Esophagus mucosa (tissue), 1 donor: ENCODE results near the gene JAKMIP1. TPM values are rescaled to one million over a fixed set of nuclear protein-coding genes. Genes with fewer than 3 reads are reported as not detected.
A peak's percentile ranks its signal among the peaks of the same experiment; 100 is the strongest.
"Not testable (repeated sequence)": the region's sequence is repeated elsewhere in the genome, so short reads cannot be mapped to it uniquely, and the experiment has no call there.

ENCODE experiments used
- ATAC-seq: fragments of 200-7000 bp; cut with Tn5 transposase; one replicate; pipeline ENCODE4 v1.9.1; 2020
- total RNA-seq: library from RNA; stranded (reverse); gene quantifications from one replicate; pipeline ENCODE4 v1.2.4, GENCODE V29; 2023
- donor health status: DM: yes; HTN: yes; CAD: no.

Gene JAKMIP1
- total RNA-seq, 1 donor from 2014 or later: not detected

DNA sequence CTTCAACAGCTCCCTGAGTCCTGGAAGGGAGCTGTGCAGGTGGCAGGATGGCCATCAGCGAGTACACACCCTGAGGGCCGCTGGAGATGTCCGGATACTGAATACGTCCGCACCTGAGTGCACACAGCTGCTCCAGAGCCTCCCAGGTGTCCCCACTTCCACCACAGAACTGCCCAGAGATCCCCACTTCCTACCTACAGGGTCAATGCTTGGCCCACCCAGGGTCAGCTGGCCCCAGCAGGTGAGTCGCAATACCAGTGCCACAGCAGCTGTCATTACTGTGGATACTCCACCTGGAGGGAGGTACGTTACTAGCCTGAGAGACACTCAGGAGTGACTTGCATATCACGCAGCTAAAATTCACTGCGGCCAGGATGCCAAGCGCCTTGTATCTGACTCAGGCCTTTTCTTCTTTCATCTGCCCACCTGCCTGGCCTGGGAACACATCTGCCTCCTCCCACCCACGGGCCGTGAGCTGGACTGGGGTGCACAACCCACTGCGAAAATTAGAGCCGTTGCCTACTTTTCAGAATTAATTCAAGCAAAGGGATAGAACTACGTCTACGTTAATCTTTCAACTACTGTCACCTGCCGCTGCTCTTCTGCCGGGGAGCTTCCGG, 191.5 kb downstream of the JAKMIP1 start:
- no peak for ATAC-seq

DNA sequence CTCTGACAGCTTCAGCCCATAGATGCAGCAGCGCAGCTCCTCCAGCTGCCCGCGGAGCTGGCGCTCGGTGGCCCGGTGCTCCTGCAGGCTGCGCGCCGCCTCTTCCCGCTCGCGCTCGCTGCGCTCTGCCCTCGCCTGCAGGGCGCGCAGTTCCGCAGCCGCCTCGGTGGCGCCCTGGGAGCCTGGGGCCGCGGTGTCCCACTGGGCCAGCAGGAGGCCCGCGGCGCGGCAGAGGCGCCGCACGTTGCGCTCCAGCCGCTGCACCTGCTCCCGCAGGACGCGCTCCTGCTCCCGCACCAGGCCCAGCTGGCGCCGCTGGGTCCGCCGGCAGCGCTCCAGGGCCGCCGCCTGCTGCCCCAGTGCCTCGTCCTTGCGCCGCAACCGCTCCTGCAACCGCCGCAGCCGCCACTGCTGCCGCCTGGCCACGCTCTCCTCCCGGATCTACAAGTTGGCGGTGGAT, 192.2 kb downstream of the JAKMIP1 start:
- peak; percentile 54 for ATAC-seq

DNA sequence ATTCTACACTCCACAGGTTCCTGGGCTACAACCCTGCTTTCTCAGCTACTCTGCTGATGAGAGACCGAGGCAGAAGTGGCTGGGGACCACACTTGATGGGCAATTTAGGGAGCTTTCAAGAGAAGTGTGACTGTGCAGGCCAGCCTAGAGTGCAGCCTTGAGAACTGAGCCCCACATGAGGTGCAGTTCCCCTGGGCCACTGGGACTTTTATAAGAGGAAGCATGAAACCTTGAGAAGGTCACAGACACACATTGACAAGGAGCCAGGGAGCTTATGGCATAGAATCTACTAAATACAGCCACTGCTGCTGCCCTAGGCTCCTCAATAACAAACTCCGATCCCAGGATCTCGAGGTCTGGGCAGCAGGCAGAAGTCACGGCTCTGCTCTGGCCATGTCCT, 195.2 kb downstream of the JAKMIP1 start:
- ATAC-seq: no peak

DNA sequence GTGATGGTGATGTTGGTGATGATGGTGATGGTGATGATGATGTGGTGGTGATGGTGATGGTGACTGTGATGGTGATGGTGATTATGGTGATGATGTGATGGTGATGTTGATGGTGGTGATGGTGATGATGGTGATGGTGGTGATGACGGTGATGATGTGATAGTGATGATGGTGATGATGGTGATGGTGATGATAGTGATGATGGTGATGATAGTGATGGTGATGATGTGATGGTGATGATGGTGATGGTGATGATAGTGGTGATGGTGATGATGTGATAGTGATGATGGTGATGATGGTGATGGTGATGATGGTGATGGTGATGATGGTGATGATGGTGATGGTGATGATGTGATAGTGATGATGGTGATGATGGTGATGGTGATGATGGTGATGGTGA, 196.9 kb downstream of the JAKMIP1 start:
- ATAC-seq: not testable (repeated sequence)

DNA sequence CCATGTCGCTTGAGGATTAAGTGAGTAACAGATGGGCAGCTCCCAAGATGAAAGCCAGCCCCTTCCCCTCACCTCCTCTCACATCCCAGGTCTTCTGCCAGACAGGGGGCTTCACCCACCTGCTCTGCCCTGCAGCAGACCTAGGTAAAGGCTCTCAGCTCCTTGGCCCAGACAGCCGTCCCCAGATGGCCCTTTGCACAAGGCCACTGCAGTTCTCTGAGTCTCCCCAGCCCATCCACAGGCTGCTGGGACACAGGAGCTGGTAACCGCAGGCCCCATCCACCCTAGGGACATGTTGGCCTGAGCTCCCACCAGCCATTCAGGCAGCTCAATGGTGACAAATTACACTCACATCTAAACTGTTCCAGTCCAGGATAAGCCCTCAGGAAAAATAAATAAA, 197.4 kb downstream of the JAKMIP1 start:
- no peak for ATAC-seq

DNA sequence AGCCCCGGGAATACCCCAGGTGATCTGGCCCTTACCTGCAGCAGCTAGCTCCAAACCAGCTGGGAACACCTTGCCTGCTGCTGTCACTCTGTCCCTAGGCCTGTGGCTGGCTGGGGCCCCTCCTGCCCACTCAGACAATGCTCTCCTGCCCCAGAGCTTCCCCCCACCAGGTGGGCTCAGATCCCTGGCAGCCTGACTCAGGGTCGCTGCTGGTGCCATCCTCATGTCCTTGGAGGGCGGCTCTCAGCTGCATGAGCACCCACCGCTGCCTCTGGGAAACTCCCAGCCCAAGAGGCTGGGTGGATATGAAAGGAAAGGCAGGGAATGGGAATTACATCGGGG, 197.9 kb downstream of the JAKMIP1 start:
- ATAC-seq: no peak

DNA sequence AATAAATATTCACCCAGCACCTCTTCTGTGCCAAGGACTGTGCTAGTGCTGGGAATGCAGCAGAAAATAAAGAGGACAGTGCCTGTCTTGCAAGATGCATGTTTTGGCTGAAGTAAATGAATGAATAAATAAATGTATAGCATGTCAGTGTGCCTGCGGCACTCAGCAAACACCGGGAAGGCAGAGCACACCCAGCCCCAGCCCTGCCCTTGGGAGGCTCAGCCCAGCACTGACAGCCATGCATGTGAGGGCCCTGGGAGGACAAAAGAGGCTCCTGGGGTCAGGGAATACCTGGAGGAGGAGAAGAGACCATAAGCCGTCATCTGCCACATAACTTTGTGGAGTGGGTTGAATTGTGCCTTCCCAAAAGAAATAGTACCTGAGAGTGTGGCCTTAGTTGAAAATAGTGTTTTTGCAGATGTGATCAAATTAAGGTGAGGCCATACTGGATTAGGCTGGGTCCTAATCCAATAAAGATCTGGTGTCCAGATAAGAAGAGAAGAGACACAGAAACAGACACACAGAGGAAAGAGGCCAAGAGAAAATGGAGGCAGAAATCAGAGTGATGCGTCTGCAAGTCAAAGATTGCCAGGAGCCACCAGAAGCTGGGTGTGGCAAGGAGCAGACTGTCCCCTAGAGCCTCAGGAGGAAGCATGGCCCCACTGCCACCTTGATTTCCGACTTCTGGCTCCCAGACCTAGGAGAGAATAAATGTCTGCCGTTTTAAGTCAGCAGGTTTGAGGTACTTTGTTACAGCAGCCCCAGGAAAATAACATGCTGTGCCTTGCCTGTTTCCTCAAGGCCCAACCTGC, 198.5 kb downstream of the JAKMIP1 start:
- ATAC-seq: no peak

DNA sequence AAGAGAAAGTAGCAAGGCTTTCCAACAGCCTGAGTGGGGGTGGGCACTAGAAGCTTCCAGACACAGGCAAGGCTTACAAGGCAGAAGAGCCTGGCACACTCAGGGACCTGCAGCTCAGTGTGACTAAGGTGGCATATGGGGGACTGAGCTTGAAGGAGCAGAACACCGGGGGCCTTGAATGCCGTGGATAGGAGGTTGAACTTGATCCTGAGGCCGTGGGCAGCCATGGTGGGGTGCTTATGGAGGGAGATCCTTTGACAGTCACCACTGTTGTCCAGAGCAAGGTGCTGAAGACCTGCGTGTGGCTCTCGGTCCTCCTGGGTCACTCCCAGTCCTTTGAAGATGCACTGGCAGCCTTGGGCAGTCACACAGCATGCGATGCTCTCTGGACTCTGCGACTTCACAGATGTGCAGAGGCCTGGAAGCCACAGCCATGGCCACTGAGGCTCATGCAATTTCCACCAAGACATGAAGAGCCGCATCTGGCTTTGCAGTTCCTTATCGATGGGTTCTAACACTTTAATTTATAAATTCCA, 200.5 kb downstream of the JAKMIP1 start:
- ATAC-seq: no peak

DNA sequence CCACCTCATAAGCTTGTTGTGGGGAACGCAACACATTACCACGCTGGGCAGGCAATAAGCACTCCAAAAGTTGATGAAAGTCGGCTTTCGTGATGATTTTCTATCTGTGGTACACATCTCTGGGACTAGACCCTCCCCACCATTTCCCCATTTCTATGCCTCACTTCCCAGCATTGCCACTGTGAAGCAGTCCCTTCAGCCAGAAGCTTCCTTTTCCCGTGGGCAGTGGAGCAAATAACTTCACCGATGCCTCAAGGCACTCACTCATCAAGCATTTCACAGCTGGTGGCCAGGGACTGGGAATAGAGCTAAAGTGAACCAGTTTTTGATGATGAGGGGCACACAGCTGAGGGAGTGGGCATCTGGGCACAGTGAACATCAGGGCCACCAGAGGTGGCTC, 201.0 kb downstream of the JAKMIP1 start:
- ATAC-seq: no peak

DNA sequence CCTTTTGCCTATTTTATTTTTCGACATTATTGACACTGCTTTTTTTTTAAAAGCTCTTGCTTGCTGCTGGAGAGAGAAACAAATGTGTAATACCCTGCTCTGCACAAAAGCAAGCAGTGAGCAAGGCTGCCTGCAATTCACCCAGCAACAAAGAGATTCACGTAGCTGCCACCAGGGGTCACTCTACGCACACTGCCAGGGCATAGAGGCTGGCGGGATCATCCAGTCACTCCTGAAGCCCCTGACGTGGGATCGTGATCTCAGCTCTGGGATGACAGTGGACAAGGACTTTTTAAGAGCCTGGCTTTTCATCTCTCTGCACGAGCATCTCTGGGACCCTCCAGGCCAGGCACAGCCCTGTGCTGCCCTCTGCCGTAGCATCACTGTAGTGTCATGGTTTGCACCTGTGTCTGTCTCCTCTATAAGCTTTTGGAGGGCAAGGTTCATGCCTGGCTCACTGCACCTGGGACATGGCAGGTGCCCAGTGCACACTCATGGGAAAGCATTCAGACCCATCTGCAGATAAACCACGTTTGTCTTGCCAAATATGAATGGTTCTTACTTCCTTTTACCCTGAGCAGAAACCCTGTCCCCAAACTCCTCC, 201.9 kb downstream of the JAKMIP1 start:
- ATAC-seq: peak; percentile 68

DNA sequence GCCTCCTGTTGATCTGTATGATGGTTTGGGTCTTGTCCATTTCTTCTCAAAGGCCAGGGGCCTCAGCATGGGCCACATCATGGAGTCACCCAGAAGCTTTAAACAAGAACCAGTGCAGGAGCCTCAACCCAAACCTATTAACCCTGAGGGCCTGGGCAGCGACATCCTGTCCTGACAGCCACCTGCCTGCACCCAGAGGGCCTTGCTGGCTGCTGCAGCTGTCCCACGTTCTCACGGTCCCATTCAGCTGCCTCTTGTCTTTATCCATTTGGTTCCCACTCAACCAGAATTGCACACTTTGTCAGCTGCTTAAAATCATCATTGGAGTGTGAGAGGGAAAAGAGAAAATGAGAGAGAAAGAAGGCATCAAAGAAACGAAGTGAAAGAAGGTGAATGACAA, 203.7 kb downstream of the JAKMIP1 start:
- ATAC-seq: no peak

DNA sequence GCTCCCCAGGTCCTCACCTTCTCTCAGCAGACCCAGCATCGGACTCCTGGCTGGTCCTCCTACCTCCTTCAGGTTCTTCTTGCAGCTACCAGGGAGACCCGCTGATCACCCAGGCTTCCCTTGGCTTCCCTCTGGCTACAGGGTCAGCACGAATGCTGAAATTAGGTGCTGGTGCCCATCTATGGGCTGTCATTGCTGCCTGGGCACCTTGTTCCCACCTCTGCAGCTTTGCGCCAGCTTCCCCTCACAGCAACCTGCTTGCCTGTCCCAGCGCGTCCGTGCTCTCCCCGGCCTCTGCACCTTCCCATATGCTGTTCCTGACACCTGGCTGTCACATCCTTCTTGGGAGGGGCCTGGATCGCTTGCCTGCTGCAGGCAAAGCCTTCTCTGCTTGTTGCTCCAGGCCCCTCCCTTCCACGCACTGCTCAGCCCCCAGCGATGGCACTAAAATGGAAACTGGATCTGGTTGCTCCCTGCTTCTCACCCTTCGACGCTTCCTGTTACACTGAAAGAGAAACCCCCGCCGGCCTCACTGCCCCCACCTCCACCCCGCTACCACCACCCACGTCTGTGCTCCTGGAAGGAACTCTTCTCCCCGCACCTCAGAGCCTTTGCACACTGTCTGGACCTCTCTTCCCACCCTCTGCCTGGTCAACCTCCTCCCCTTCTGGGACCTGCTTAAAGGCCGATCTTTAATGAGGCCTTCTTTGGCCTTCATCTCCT, 204.3 kb downstream of the JAKMIP1 start:
- no peak for ATAC-seq

DNA sequence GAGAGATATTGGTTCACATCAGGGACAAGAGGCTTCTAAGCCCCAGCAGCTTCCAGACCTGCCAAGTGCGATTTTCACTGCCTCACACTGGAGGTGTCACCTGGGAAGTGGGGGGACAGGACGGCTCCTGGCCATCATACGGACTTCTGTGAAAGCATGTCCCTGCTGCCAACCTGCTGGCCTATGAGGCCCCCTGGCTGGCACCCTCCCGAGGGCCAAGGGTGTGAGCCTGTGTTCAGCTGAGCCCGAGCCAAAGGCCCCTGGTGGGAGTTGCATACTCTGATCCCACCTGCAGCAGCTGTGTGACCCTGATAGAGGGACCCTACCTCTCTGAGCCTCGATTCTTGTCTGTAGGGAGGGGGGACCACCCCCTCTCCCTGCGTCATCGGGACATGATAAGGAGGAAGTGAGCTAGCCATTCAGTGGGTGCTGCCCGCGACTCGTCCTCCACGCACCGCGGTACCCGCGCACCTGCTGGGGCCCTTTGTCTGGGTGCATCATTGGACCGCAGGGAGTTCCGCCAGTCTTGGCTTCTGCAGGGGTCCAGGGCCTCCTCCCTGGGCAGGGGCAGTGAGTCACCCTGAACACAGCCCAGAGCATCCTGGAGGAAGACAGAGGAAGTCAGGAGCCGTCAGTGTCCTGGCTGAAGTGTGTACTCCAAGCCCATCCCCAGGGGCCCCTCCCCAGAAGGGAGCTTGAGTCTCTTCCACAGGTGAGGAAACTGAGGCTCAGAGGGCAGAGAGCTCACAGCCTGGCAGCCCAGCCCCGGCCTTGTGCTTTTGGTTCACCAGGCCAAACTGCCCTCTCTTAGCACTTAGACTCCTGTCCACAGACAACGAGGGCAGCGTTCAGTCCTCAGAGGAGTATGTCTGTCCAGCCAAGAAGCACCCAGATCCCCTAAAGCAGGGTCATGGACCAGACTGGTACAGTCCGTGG, 206.2 kb downstream of the JAKMIP1 start:
- ATAC-seq: no peak

DNA sequence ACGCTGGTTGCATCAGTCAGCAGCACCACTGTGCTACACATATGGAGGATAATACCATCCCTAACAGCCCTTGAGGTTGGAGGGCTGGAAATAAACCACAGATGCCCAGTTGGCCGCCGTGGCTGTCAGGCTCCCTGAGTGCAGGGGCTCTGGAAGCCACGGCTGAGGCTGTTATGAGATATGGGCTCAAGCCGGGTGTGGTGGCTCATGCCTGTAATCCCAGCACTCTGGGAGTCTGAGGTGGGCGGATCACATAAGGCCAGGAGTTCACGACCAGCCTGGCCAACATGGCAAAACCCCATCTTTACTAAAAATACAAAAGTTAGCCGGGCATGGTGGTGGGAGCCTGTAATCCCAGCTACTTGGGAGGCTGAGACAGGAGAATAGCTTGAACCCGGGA, 207.0 kb downstream of the JAKMIP1 start:
- not testable (repeated sequence) for ATAC-seq

DNA sequence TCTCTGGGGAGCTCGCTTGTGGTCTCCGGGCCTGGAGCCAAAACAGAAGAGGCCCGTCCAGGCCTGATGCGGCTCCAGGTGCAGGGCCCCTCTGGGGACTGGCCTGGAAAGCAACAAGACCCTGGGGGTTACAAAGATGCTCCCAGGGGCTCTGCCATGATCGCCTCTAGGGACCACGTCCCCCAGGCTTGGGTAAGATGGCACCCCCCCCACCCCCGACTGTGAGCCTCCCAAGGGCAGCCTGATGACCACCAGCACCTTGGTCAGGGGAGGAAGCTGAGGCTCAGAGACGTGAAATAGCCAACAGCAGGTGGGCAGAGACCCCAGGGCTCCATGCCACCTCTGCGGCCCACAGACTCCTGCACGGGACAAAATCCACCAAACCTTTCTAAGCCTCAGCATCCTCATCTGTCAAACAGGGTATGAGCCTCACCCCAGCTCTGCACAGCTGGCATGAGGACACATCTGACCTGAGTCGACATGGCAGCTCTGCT, 207.5 kb downstream of the JAKMIP1 start:
- no peak for ATAC-seq

DNA sequence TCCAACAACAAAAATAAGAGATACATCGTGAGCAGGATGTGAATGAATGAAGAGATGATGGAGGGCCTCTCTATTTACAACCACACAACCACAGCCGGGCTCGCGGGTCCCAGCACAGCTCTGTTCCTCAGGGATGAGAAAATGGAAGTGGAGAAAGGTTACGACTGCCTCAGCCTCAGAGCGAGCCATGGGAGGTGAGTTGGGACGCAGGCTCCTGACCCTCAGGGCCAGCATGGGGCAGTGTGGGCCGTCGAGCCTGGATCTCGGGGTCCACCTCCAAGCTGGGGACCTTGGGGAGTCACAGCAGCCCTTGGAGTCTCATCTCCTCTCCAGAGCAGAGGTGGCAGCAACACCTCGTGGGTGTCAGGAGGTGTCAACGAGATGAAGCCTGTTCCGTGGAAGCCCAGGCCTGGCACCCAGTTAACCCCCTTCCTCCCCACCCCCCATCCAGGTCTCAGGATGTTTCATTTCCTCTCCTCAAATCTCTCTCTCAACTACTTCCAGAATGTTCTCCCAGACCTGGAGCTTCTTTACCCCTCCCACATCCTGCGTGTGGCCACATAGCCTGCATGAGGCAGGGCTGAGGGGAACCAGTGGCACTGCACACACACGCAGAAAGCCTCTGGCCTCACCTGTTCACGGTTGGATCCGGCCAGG, 208.1 kb downstream of the JAKMIP1 start:
- no peak for ATAC-seq

DNA sequence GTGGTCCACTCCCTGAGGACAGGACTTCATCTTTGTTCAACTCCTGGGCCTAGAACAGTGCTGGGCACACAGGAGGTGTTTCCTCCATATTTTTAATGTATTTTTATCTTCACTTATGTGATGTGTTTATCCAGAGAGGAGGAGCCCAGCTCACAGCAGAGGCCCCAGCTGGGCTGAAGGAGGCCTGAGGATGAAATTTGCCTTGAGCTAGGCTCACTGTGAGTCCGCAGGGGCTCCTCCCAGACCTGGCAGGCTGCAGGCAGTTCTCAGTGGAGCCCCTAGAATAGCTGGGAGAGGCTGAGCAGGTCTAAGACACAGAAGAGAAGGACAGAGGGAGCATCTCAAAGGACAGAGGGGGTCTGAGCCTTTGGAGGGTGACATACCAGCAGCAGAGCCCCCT, 208.9 kb downstream of the JAKMIP1 start:
- no peak for ATAC-seq

DNA sequence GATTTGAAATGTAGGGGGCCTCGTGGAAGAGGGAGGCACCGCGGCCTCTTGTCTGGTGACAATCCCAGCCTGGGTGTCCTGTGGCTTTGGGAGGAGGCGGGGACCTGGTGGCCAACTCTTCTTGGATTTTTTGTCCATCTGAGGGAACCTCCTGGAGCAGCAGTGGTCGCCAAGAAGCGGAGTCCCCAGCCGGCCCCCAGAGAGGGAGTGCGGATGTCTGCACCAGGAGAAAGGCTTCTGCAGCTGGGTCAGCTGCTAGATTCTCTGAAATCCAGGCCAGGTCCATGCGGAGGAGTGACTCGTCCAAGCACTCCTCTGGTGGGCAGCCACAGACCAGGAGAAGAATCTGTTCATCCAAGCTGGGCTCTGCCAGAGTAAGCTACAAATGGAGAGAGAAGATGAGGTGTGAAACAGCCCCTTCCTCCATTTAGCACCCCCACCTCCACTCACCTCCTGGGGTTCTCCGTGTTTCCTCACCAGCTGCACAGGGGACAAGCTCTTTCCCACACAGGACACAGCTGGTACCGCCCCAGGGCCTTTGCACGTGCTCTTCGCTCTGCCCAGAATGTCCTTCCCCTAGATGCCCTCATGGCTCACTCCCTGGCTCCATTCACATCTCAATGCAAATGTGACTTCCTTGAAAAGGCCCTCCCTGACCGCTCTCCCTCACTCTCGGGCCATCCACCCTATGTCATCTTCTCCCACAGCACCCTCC, 209.7 kb downstream of the JAKMIP1 start:
- no peak for ATAC-seq

DNA sequence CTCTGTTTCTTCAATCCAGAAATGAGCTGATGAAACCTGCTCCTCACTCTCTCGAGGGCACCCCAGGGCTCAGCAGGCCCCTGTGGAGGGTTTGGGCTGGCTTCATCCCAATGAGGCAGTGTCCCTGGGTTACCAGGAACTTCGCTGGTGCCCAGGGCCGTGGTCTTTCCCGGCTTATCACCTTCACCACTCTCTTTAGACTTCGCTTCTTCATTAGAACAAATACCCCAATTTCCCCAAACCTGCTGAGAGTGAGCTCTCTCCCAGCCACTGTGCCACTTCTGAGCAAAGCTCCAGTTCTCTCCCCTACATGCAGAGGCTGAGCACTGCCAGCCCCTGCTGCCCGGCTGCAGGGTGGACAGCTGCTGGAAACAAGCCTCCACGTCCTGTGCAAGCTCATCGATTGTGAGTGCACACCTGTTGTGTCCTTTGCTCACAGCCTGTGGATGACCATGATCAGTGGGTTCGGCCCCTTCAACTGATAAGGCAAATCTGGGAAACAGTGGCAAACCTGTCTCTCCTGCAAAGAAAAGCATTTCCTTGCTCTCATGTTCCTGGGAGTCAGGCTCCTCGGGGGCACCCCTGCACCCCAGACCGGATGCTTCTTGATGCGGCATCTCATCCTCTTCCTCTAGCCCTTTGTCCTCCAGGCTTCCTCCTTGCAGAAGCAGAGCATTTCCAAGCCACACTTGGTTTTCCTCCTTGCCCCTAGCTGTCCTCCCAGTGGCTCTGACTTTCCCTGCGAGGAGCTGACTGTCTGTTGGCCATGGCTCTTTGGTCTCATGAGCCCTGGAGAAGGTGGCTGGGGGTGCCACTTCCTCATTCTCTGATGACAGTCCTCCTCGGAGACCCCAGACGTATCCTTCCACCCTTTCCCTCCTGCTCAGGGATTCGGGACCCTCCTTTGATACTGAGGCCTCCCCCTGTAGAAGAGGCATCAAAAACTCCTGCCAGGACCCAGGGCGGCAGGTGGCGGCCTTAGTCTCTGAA, 210.8 kb downstream of the JAKMIP1 start:
- no peak for ATAC-seq
